BJ (cell line): ENCODE data around the gene ATXN2L. TPM values are rescaled to one million over a fixed set of nuclear protein-coding genes. Genes with fewer than 3 reads are reported as not detected.
"Not testable (repeated sequence)": the region's sequence is repeated elsewhere in the genome, so short reads cannot be mapped to it uniquely, and the experiment has no call there.

Experiments
- CTCF ChIA-PET: fragments of 350-600 bp; formaldehyde crosslinking; extraction: SDS; loops from one replicate; lab custom pipeline; 2021; ENCODE audit warnings: antibody characterized with exemption, inconsistent platforms; lab: Yijun Ruan, JAX
- POLR2A ChIA-PET: fragments of 300-600 bp; sonication (Branson Sonifier 250); formaldehyde crosslinking; extraction: SDS; loops from one replicate; lab custom pipeline; 2021; ENCODE audit warnings: antibody characterized with exemption; lab: Charles Lee
- DNase-seq: peaks from one replicate; pipeline ENCODE4 v3.0.0-alpha.2; 2011; ENCODE audit warnings: low read depth
- H3K27me3 ChIP-seq: 2 replicates; pipeline ENCODE4 v1.6.0; 2011; ENCODE audit warnings: low read length; ENCODE audit not compliant: control insufficient read depth, insufficient read depth
- H3K36me3 ChIP-seq: 2 replicates; pipeline ENCODE4 v1.5.1; 2011; ENCODE audit warnings: low read length; ENCODE audit not compliant: control insufficient read depth, insufficient read depth
- H3K4me3 ChIP-seq: 2 replicates; pipeline ENCODE4 v1.5.1; 2011; ENCODE audit warnings: low read depth, mild to moderate bottlenecking, control low read depth, low read length
- polyA plus RNA-seq: library from polyadenylated mRNA; depleted of rRNA; stranded (reverse); fragments of >200 nt; gene quantifications from 2 replicates; pipeline ENCODE4 v1.2.3, GENCODE V29; 2011
- TF ChIP-seq, protein P1 (sequence below): IDR thresholded peaks from 2 replicates; pipeline ENCODE4 v1.5.1; 2011; ENCODE audit warnings: low read depth, mild to moderate bottlenecking, control low read depth, inconsistent platforms, low read length, moderate library complexity; ENCODE audit not compliant: insufficient read depth

The ATXN2L gene
- polyA plus RNA-seq, 1 experiment = 19.9 TPM

DNA sequence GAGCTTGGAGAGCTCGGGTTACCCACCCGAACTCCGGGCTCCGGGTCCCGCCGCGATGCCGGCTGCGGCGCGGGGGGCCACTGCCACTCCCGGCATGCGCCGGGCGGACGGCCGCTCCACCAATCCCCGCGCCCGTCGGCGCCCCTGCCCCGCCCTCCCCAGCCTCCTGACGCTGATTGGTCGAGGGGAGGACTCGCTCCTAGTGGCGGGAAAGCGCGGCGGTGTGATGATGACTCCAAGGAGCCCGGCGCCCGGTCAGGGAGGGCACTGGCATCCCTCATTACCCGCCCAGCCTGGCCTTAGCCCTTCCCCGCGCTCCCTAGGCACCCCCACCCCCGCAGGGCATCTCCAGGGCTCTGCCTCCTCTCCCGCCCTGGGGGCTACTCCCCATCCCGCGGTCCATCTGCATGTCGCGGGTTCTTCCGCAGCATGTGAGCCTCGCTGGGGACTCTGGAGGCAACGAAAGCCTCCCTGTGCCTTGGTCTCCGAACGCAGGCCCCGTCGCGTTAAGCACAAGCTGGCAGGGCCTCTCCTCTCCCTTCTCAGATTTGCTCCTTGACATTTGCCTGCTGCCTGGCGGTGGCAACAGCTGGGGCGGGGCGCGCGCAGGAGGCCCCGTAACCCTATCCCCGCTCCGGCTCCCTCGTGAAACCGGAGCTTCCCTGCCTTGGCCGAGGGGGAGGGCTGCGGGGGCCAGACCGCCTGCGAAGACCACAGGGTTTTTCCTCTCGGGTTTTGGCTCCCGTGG, 57.2 kb downstream of the ATXN2L start:
- CTCF ChIA-PET = interaction anchor here (1.6 kb wide), 1 partner anchor 9 kb away, joined by 3 read pairs; no protein-coding TSS in a partner anchor
- POLR2A ChIA-PET = interaction anchor here (0.6 kb wide), 1 partner anchor 17 kb away, joined by 3 read pairs; no protein-coding TSS in a partner anchor
- TF ChIP-seq, protein P1, sequence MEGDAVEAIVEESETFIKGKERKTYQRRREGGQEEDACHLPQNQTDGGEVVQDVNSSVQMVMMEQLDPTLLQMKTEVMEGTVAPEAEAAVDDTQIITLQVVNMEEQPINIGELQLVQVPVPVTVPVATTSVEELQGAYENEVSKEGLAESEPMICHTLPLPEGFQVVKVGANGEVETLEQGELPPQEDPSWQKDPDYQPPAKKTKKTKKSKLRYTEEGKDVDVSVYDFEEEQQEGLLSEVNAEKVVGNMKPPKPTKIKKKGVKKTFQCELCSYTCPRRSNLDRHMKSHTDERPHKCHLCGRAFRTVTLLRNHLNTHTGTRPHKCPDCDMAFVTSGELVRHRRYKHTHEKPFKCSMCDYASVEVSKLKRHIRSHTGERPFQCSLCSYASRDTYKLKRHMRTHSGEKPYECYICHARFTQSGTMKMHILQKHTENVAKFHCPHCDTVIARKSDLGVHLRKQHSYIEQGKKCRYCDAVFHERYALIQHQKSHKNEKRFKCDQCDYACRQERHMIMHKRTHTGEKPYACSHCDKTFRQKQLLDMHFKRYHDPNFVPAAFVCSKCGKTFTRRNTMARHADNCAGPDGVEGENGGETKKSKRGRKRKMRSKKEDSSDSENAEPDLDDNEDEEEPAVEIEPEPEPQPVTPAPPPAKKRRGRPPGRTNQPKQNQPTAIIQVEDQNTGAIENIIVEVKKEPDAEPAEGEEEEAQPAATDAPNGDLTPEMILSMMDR = no peak

DNA sequence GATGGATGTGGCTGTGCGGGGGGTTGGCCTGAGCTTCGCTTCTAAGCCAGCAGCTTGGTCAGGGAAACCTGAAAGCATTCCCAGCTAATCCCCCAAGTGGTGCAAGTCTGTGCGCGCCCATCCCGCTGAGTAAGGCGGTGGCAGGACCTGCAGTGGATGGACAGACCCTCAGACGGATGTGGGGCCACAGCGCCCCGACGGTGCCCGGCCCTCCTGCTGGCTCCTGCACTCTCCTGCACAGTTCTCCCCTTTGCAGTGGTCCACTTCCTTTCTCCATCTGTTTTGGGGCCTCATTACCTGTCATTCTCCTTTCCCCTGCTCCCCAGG, 57.8 kb downstream of the ATXN2L start:
- Histone ChIP-seq H3K4me3 (no peak overlapping the region; the same call in 1 of the 2 replicates), H3K27me3 (no peaks in the 10 kb centered on the region), H3K36me3 (no peaks in the 10 kb centered on the region)
- POLR2A ChIA-PET = no interaction called here
- TF ChIP-seq, protein P1 = no peak
- CTCF ChIA-PET = interaction anchor here (1.6 kb wide), 1 partner anchor 10 kb away, joined by 3 read pairs; no protein-coding TSS in a partner anchor
- no peak for DNase-seq

More for the DNA sequence above, 57.2 kb downstream of the ATXN2L start:
- Histone ChIP-seq H3K4me3 (peak overlapping the region; percentile 60), H3K27me3 (no peaks in the 10 kb centered on the region), H3K36me3 (no peaks in the 10 kb centered on the region)
- peak; percentile 15 for DNase-seq

DNA sequence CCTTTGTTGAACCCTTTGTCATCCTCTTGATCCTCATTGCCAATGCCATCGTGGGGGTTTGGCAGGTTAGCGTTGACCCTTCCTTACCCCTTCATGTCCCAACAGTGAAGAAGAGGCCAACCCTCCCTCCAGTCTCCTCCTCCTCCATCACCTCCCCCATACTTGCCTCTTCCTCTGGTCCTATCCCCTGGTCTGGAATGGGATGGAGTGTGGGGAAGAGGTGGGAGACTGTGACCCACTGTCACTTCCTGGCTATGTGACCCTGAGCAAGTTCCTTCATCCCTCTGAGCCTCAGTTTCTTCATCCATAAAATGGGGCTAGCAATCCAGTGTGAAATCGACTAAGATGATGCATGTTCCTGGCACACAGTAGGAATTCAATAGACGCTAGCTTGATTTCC, 58.2 kb downstream of the ATXN2L start:
- Histone ChIP-seq H3K4me3 (no peak overlapping the region), H3K27me3 (no peaks in the 10 kb centered on the region), H3K36me3 (no peaks in the 10 kb centered on the region)
- ChIA-PET POLR2A (no interaction called here), CTCF (interaction anchor here (1.0 kb wide), 1 partner anchor 8 kb away, joined by 3 read pairs; no protein-coding TSS in a partner anchor)
- DNase-seq = no peak
- TF ChIP-seq, protein P1 = no peak

DNA sequence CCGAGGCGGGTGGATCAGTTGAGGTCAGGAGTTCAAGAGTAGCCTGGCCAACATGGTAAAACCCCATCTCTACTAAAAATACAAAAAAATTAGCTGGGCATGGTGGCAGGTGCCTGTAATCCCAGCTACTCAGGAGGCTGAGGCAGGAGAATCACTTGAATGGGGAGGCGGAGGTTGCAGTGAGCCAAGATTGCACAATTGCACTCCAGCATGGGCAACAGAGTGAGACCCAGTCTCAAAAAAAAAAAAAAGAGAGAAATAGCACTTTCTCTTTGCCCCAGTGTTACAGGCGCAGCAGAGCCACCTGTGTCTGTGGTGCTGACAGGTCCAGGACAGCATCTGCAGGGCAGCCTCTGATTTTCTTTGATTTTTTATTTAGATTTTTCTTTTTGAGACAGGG, 58.8 kb downstream of the ATXN2L start:
- CTCF ChIA-PET = interaction anchor here (0.6 to 1.0 kb wide), 2 partner anchors 9 to 28 kb away, joined by 3 read pairs; no protein-coding TSS in a partner anchor
- H3K4me3 ChIP-seq, POLR2A ChIA-PET, DNase-seq, H3K27me3 ChIP-seq, H3K36me3 ChIP-seq: not testable (repeated sequence)

DNA sequence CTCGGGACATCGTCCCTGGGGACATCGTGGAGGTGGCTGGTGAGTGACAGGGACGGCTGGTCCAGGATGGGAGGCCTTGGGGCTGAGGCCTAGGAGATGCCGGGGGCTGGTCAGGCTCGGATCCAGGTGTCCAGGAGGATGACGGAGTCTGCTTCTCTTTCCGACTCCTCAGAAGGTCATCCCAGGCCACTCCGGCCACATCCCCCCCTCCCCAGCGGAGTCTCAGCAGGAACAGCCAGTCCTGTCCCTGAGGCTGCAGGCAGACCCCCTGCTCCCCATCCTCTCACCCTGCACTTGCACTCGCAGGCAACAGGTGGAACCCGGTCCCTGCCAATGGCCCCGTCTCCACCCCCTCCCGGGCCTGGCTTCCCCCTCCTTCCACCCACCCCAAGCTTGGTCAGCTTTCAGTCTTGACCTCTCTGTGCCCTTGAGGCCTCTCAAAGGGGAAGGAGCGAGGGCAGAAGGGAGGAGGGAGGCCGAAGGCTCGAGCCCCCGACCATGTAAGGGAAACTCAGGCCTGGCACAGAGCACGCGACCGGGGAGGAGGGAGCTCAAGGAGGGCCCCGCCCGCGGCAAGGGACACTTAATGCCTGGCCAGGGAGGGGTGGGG, 59.9 kb downstream of the ATXN2L start:
- no peak for DNase-seq
- ChIA-PET POLR2A (no interaction called here), CTCF (interaction anchor here (0.6 to 1.3 kb wide), 4 partner anchors 9 to 63 kb away, joined by 3 to 4 read pairs (median 4); partner anchors contain the start of gene TUFM)

More for the DNA sequence above, 59.9 kb downstream of the ATXN2L start:
- no peaks in the 10 kb centered on the region for H3K36me3 ChIP-seq
- no peak overlapping the region for H3K4me3 ChIP-seq
- H3K27me3 ChIP-seq = no peaks in the 10 kb centered on the region
- TF ChIP-seq, protein P1 = no peak
